ENCODE measurements around the gene TEX19.
A peak's percentile ranks its signal among the peaks of the same experiment; 100 is the strongest.

The TEX19 gene

GRCh38 chr17:82397449-82398335 is 38.6 kb downstream of the TEX19 start:
- TF ChIP-seq RAD21 (IDR thresholded peaks at IDR 0.05; ENCODE audit: low read depth) (no peak), TEAD4 (IDR thresholded peaks at IDR 0.05) (no peak), REST (IDR thresholded peaks at IDR 0.05; ENCODE audit: low read depth) (no peak), FOXM1 (IDR thresholded peaks at IDR 0.05; ENCODE audit: borderline replicate concordance, low read depth) (no peak), CREB1 (IDR thresholded peaks at IDR 0.05; ENCODE audit: low read depth) (no peak), EP300 (IDR thresholded peaks at IDR 0.05; ENCODE audit: borderline replicate concordance) (no peak), USF1 (IDR thresholded peaks at IDR 0.05) (no peak), TCF12 (IDR thresholded peaks at IDR 0.05; ENCODE audit: low read depth) (no peak), MAX (IDR thresholded peaks at IDR 0.05) (no peak)

- TF ChIP-seq CREB1 (IDR thresholded peaks at IDR 0.05; ENCODE audit: low read depth) = no peak
- 0 out of 2 replicates have a peak, but pooled peaks have one; percentile 26 for TF ChIP-seq TEAD4 (IDR thresholded peaks at IDR 0.05)
- TF ChIP-seq MAX (IDR thresholded peaks at IDR 0.05) = peak; percentile 84
- TF ChIP-seq TCF12 (IDR thresholded peaks at IDR 0.05; ENCODE audit: low read depth) = no peak; the same call in 1 of the 2 replicates
- peak; percentile 83 for TF ChIP-seq NFIC (IDR thresholded peaks at IDR 0.05)
- TF ChIP-seq REST (IDR thresholded peaks at IDR 0.05; ENCODE audit: low read depth) = no peak
- no peak for TF ChIP-seq ZBTB7A (IDR thresholded peaks at IDR 0.05; ENCODE audit: low read depth)
- TF ChIP-seq RAD21 (IDR thresholded peaks at IDR 0.05; ENCODE audit: low read depth) = no peak
- peak; percentile 50; the same call in 1 of the 2 replicates for TF ChIP-seq EP300 (IDR thresholded peaks at IDR 0.05; ENCODE audit: borderline replicate concordance)
- TF ChIP-seq YY1 (IDR thresholded peaks at IDR 0.05; ENCODE audit: low read depth) = no peak
- TF ChIP-seq USF1 (IDR thresholded peaks at IDR 0.05) = 0 out of 2 replicates have a peak, but pooled peaks have one; percentile 4
- no peak for TF ChIP-seq CEBPB (IDR thresholded peaks at IDR 0.05)
- TF ChIP-seq TAF1 (IDR thresholded peaks at IDR 0.05; ENCODE audit: low read depth) = no peak
- 0 out of 2 replicates have a peak, but pooled peaks have one; percentile 9 for TF ChIP-seq EGR1 (IDR thresholded peaks at IDR 0.05)
- no peak for TF ChIP-seq FOXM1 (IDR thresholded peaks at IDR 0.05; ENCODE audit: borderline replicate concordance, low read depth)
Observed at GRCh38 chr17:82399041-82399441, 40.0 kb downstream of the TEX19 start.

GRCh38 chr17:82399601-82400101 is 40.6 kb downstream of the TEX19 start:
- TF ChIP-seq EGR1 (IDR thresholded peaks at IDR 0.05) = no peak
- no peak for TF ChIP-seq CEBPB (IDR thresholded peaks at IDR 0.05)
- no peak; the same call in 1 of the 2 replicates for TF ChIP-seq NFIC (IDR thresholded peaks at IDR 0.05)
- TF ChIP-seq FOXM1 (IDR thresholded peaks at IDR 0.05; ENCODE audit: borderline replicate concordance, low read depth) = no peak
- TF ChIP-seq RAD21 (IDR thresholded peaks at IDR 0.05; ENCODE audit: low read depth) = no peak
- TF ChIP-seq CREB1 (IDR thresholded peaks at IDR 0.05; ENCODE audit: low read depth) = no peak
- TF ChIP-seq ZBTB7A (IDR thresholded peaks at IDR 0.05; ENCODE audit: low read depth) = no peak
- TF ChIP-seq TCF12 (IDR thresholded peaks at IDR 0.05; ENCODE audit: low read depth) = peak; percentile 71
- 0 out of 2 replicates have a peak, but pooled peaks have one; percentile 48 for TF ChIP-seq EP300 (IDR thresholded peaks at IDR 0.05; ENCODE audit: borderline replicate concordance)

- TF ChIP-seq USF1 (IDR thresholded peaks at IDR 0.05) (no peak), ZBTB7A (IDR thresholded peaks at IDR 0.05; ENCODE audit: low read depth) (no peak), TEAD4 (IDR thresholded peaks at IDR 0.05) (no peak), MAX (IDR thresholded peaks at IDR 0.05) (no peak), EP300 (IDR thresholded peaks at IDR 0.05; ENCODE audit: borderline replicate concordance) (no peak), TAF1 (IDR thresholded peaks at IDR 0.05; ENCODE audit: low read depth) (no peak), NFIC (IDR thresholded peaks at IDR 0.05) (no peak), FOXM1 (IDR thresholded peaks at IDR 0.05; ENCODE audit: borderline replicate concordance, low read depth) (no peak), TCF12 (IDR thresholded peaks at IDR 0.05; ENCODE audit: low read depth) (no peak), EGR1 (IDR thresholded peaks at IDR 0.05) (no peak), CEBPB (IDR thresholded peaks at IDR 0.05) (no peak), YY1 (IDR thresholded peaks at IDR 0.05; ENCODE audit: low read depth) (no peak), REST (IDR thresholded peaks at IDR 0.05; ENCODE audit: low read depth) (no peak), RAD21 (IDR thresholded peaks at IDR 0.05; ENCODE audit: low read depth) (no peak), CREB1 (IDR thresholded peaks at IDR 0.05; ENCODE audit: low read depth) (no peak)
Observed at GRCh38 chr17:82400206-82400605, 41.2 kb downstream of the TEX19 start.

Data from Ishikawa (cell line).